ENCODE results near the gene IRF8.
"Not testable (repeated sequence)": the region's sequence is repeated elsewhere in the genome, so short reads cannot be mapped to it uniquely, and the experiment has no call there.

IRF8 gene

GRCh38 chr16:85929259-85929721, 30.3 kb downstream of the IRF8 start:
- in situ Hi-C loops (cut with MboI; ENCODE audit: low sequenced_read_pairs) = no loop called here

- in situ Hi-C loops (cut with MboI; ENCODE audit: low sequenced_read_pairs) = no loop called here
Measured at GRCh38 chr16:85930301-85930700, 31.3 kb downstream of the IRF8 start.

GRCh38 chr16:85931596-85932402, 32.8 kb downstream of the IRF8 start:
- in situ Hi-C loops (cut with MboI; ENCODE audit: low sequenced_read_pairs) = no loop called here

GRCh38 chr16:85934210-85934609, 35.2 kb downstream of the IRF8 start:
- in situ Hi-C loops (cut with MboI; ENCODE audit: low sequenced_read_pairs) = no loop called here

GRCh38 chr16:85935391-85935973, 36.5 kb downstream of the IRF8 start:
- in situ Hi-C loops (cut with MboI; ENCODE audit: low sequenced_read_pairs) = no loop called here

- in situ Hi-C loops (cut with MboI; ENCODE audit: low sequenced_read_pairs) = no loop called here
Measured at GRCh38 chr16:85935974-85936760, 37.2 kb downstream of the IRF8 start.

GRCh38 chr16:85936816-85937215, 37.9 kb downstream of the IRF8 start:
- in situ Hi-C loops (cut with MboI; ENCODE audit: low sequenced_read_pairs) = no loop called here

GRCh38 chr16:85940214-85940613, 41.3 kb downstream of the IRF8 start:
- in situ Hi-C loops (cut with MboI; ENCODE audit: low sequenced_read_pairs) = no loop called here

- in situ Hi-C loops (cut with MboI; ENCODE audit: low sequenced_read_pairs) = no loop called here
Measured at GRCh38 chr16:85941863-85942644, 43.1 kb downstream of the IRF8 start.

GRCh38 chr16:85942659-85943058, 43.7 kb downstream of the IRF8 start:
- in situ Hi-C loops (cut with MboI; ENCODE audit: low sequenced_read_pairs) = not testable (repeated sequence)

- in situ Hi-C loops (cut with MboI; ENCODE audit: low sequenced_read_pairs) = no loop called here
Measured at GRCh38 chr16:85943711-85944110, 44.7 kb downstream of the IRF8 start.

GRCh38 chr16:85944572-85945423, 45.8 kb downstream of the IRF8 start:
- in situ Hi-C loops (cut with MboI; ENCODE audit: low sequenced_read_pairs) = no loop called here

- in situ Hi-C loops (cut with MboI; ENCODE audit: low sequenced_read_pairs) = no loop called here
Measured at GRCh38 chr16:85945424-85945751, 46.4 kb downstream of the IRF8 start.

GRCh38 chr16:85946541-85947124, 47.7 kb downstream of the IRF8 start:
- in situ Hi-C loops (cut with MboI; ENCODE audit: low sequenced_read_pairs) = no loop called here

- in situ Hi-C loops (cut with MboI; ENCODE audit: low sequenced_read_pairs) = no loop called here
Measured at GRCh38 chr16:85947230-85948137, 48.5 kb downstream of the IRF8 start.

- in situ Hi-C loops (cut with MboI; ENCODE audit: low sequenced_read_pairs) = no loop called here
Measured at GRCh38 chr16:85948138-85948509, 49.2 kb downstream of the IRF8 start.

- in situ Hi-C loops (cut with MboI; ENCODE audit: low sequenced_read_pairs) = no loop called here
Measured at GRCh38 chr16:85948616-85949265, 49.8 kb downstream of the IRF8 start.

Data from HL-60/S4 treated with retinoic acid at 250 ng/mL for 4 days and 3 days (cell line).